SU-DHL-6 (cell line): ENCODE results near the gene BCAR1.

Source experiments
- CTCF ChIP-seq: fragments of 200-600 bp; sonication (generic); IDR thresholded peaks from one replicate; pipeline ENCODE4 v1.5.1; 2017; ENCODE audit warnings: antibody characterized with exemption, mild to moderate bottlenecking, low read length, moderate library complexity; ENCODE audit not compliant: insufficient read depth, poor library complexity, severe bottlenecking
- EZH2phosphoT487 ChIP-seq: fragments of 200-600 bp; sonication (generic), shearing (Covaris generic); conservative IDR thresholded peaks from 2 replicates; pipeline ENCODE4 v1.6.1; 2018; ENCODE audit warnings: mild to moderate bottlenecking, antibody characterized with exemption, low read length, moderate library complexity, mixed read lengths

GRCh38 chr16:75224306-75225082 is 26.9 kb downstream of the BCAR1 start:
- no peak for TF ChIP-seq CTCF
- TF ChIP-seq EZH2phosphoT487: no peak
